NB4 (cell line): Measurements from ENCODE around the gene STX16.

Experiments
- CTCF ChIP-seq: IDR thresholded peaks from one replicate; pipeline ENCODE4 v1.5.1; 2012; ENCODE audit warnings: low read depth, low read length
- POLR2A ChIP-seq: IDR thresholded peaks from 2 replicates; pipeline ENCODE4 v1.6.1; 2011; ENCODE audit warnings: mild to moderate bottlenecking; ENCODE audit not compliant: insufficient read length; ENCODE audit errors: extremely low read depth

GRCh38 chr20:58707770-58708169, 56.7 kb downstream of the STX16 start:
- TF ChIP-seq CTCF (no peak), POLR2A (no peak)
